ENCODE results near the gene ETS1.

Gene ETS1

GRCh38 chr11:128564642-128565245, 22.6 kb downstream of the ETS1 start:
- DNase-seq = no peak

- DNase-seq = no peak
Measured at GRCh38 chr11:128563942-128564641, 23.3 kb downstream of the ETS1 start.

GRCh38 chr11:128563308-128563707, 24.1 kb downstream of the ETS1 start:
- no peak for DNase-seq

GRCh38 chr11:128559496-128560103, 27.8 kb downstream of the ETS1 start:
- DNase-seq = no peak

GRCh38 chr11:128555606-128556005, 31.8 kb downstream of the ETS1 start:
- no peak for DNase-seq

- DNase-seq = no peak
Measured at GRCh38 chr11:128553662-128554362, 33.5 kb downstream of the ETS1 start.

- peak; percentile 33 for DNase-seq
Measured at GRCh38 chr11:128552783-128553661, 34.3 kb downstream of the ETS1 start.

- DNase-seq = peak; percentile 64
Measured at GRCh38 chr11:128551611-128552335, 35.6 kb downstream of the ETS1 start.

- DNase-seq = peak; percentile 36
Measured at GRCh38 chr11:128551058-128551457, 36.3 kb downstream of the ETS1 start.

- DNase-seq = no peak
Measured at GRCh38 chr11:128550261-128550821, 37.0 kb downstream of the ETS1 start.

GRCh38 chr11:128549256-128549944, 38.0 kb downstream of the ETS1 start:
- no peak for DNase-seq

- DNase-seq = no peak
Measured at GRCh38 chr11:128548649-128549255, 38.6 kb downstream of the ETS1 start.

- DNase-seq = no peak
Measured at GRCh38 chr11:128547946-128548648, 39.3 kb downstream of the ETS1 start.

GRCh38 chr11:128546916-128547315, 40.4 kb downstream of the ETS1 start:
- DNase-seq = no peak

GRCh38 chr11:128544471-128545051, 42.8 kb downstream of the ETS1 start:
- peak; percentile 22 for DNase-seq

GRCh38 chr11:128540469-128540868, 46.9 kb downstream of the ETS1 start:
- no peak for DNase-seq

GRCh38 chr11:128536506-128536905, 50.9 kb downstream of the ETS1 start:
- no peak for DNase-seq

GRCh38 chr11:128535468-128536457, 51.6 kb downstream of the ETS1 start:
- no peak for DNase-seq
